HCT116 (cell line): ENCODE results near the gene CEP97. TPM values are rescaled to one million over a fixed set of nuclear protein-coding genes. Genes with fewer than 3 reads are reported as not detected.

Source experiments
- ATAC-seq: fragments of 200-7000 bp; cut with Tn5 transposase; 2 replicates; pipeline ENCODE4 v1.9.1; 2020; ENCODE audit warnings: mild to moderate bottlenecking, moderate library complexity
- BruUV-seq: library from RNA; stranded (reverse); fragments of 400-500 nt; replicated peaks from 2 replicates; lab custom pipeline; 2021; lab: Mats Ljungman, UMichigan
- CTCF ChIA-PET: fragments of 300-600 bp; sonication (Branson Sonifier 250); formaldehyde crosslinking; loops from one replicate; lab custom pipeline; 2021; ENCODE audit warnings: antibody characterized with exemption; lab: Charles Lee
- POLR2A ChIA-PET: fragments of 300-600, 350-600 bp; sonication (Branson Sonifier 250); formaldehyde crosslinking; loops from one replicate; lab custom pipeline; 2021; ENCODE audit warnings: antibody characterized with exemption; lab: Charles Lee
- RAD21 ChIA-PET, 2 experiments: fragments of 300-600 bp; sonication (Branson Sonifier 250); formaldehyde crosslinking; loops; one replicate each; lab custom pipeline; 2023; ENCODE audit warnings: low total read pairs in 2 of 2; ENCODE audit not compliant: uncharacterized antibody in 2 of 2, unreplicated experiment in 2 of 2, low non-redundant PET in 1 of 2; lab: Charles Lee
- DNase-seq: peaks from one replicate; pipeline ENCODE4 v3.0.0-alpha.2; 2010; ENCODE audit warnings: low read depth, low spot score
- H2AFZ ChIP-seq: fragments of 200-600 bp; shearing (Covaris generic), sonication (generic); 2 replicates; pipeline ENCODE4 v1.6.1; 2017; ENCODE audit warnings: low read depth, mixed run types, mixed read lengths, antibody characterized with exemption, low read length; ENCODE audit not compliant: poor library complexity, severe bottlenecking
- H3K27ac ChIP-seq: 2 replicates; pipeline ENCODE4 v1.5.1; 2012; ENCODE audit warnings: low read depth, low read length
- H3K27me3 ChIP-seq: fragments of 200-600 bp; sonication (generic); 2 replicates; pipeline ENCODE4 v1.6.1; 2016; ENCODE audit warnings: mixed run types, low read length, mixed read lengths; ENCODE audit not compliant: insufficient read depth
- H3K36me3 ChIP-seq, 2 experiments: fragments of 200-500 bp in 1 of 2; fragments of 200-600 bp in 1 of 2; sonication (Bioruptor generic) in 1 of 2; sonication (generic) in 1 of 2; 2 replicates each; pipeline versions ENCODE4 v1.5.1 to v1.6.1; 2014 to 2016; ENCODE audit warnings: low read length in 2 of 2, inconsistent platforms in 1 of 2, mixed read lengths in 1 of 2, mixed run types in 1 of 2; ENCODE audit not compliant: insufficient read depth in 2 of 2, control insufficient read depth in 1 of 2
- H3K4me1 ChIP-seq, 2 experiments: fragments of 200-600 bp in 1 of 2; sonication (generic) in 1 of 2; 2 replicates each; pipeline versions ENCODE4 v1.5.1 to v1.6.1; 2012 to 2017; ENCODE audit warnings: low read length in 2 of 2, inconsistent platforms in 1 of 2, mild to moderate bottlenecking in 1 of 2, mixed read lengths in 1 of 2, mixed run types in 1 of 2, moderate library complexity in 1 of 2; ENCODE audit not compliant: insufficient read depth in 2 of 2, control insufficient read depth in 1 of 2
- H3K4me2 ChIP-seq: fragments of 200-600 bp; sonication (generic); 2 replicates; pipeline ENCODE4 v1.6.1; 2017; ENCODE audit warnings: mixed run types, low read length, mixed read lengths
- H3K4me3 ChIP-seq, 2 experiments: fragments of 200-600 bp in 1 of 2; sonication (generic) in 1 of 2; replicated peaks in 1 of 2; 2 replicates each; pipeline ENCODE4 v1.5.1; 2011 to 2016; ENCODE audit warnings: low read length in 2 of 2, control low read depth in 1 of 2, low read depth in 1 of 2, mild to moderate bottlenecking in 1 of 2, mixed read lengths in 1 of 2, mixed run types in 1 of 2
- H3K79me2 ChIP-seq: fragments of 200-600 bp; sonication (generic); 2 replicates; pipeline ENCODE4 v1.6.1; 2017; ENCODE audit warnings: mild to moderate bottlenecking, mixed run types, low read length, moderate library complexity, mixed read lengths; ENCODE audit not compliant: insufficient read depth
- H3K9ac ChIP-seq: fragments of 200-600 bp; sonication (generic); 2 replicates; pipeline ENCODE4 v1.6.1; 2016; ENCODE audit warnings: low read length, mixed read lengths
- H3K9me2 ChIP-seq: fragments of 200-600 bp; sonication (generic), shearing (Covaris generic); 2 replicates; pipeline ENCODE4 v1.6.1; 2017; ENCODE audit warnings: mixed run types, mild to moderate bottlenecking, moderate library complexity; ENCODE audit not compliant: insufficient read depth
- H3K9me3 ChIP-seq, 2 experiments: fragments of 200-500 bp in 1 of 2; fragments of 200-600 bp in 1 of 2; sonication (Bioruptor generic) in 1 of 2; sonication (generic) in 1 of 2; 2 replicates each; pipeline ENCODE4 v1.6.1; 2014 to 2017; ENCODE audit warnings: low read length in 2 of 2, mixed read lengths in 2 of 2, inconsistent platforms in 1 of 2, low read depth in 1 of 2, mild to moderate bottlenecking in 1 of 2, mixed run types in 1 of 2, moderate library complexity in 1 of 2; ENCODE audit not compliant: control insufficient read depth in 1 of 2, insufficient read depth in 1 of 2
- H4K20me1 ChIP-seq: fragments of 200-600 bp; sonication (generic), shearing (Covaris generic); 2 replicates; pipeline ENCODE4 v1.6.1; 2017; ENCODE audit warnings: mixed run types, mild to moderate bottlenecking, moderate library complexity; ENCODE audit not compliant: insufficient read depth
- CEBPB ChIP-seq: IDR thresholded peaks from 2 replicates; pipeline ENCODE4 v1.6.1; 2012; ENCODE audit warnings: low read depth
- EZH2phosphoT487 ChIP-seq: fragments of 200-600 bp; IDR thresholded peaks from 2 replicates; pipeline ENCODE4 v1.6.1; 2018; ENCODE audit warnings: antibody characterized with exemption, borderline replicate concordance
- SP1 ChIP-seq: IDR thresholded peaks from 2 replicates; pipeline ENCODE4 v1.6.1; 2012; ENCODE audit warnings: low read depth
- ZNF274 ChIP-seq: fragments of 200-500 bp; sonication (Bioruptor generic); IDR thresholded peaks from 2 replicates; pipeline ENCODE4 v1.6.1; 2014; ENCODE audit warnings: mild to moderate bottlenecking, low read depth, low read length, inconsistent platforms
- intact Hi-C: fragments of 100-400 bp; cut with micrococcal nuclease; formaldehyde crosslinking; loops from 2 replicates; pipeline ENCODE4 v1.10.0; 2022
- total RNA-seq: library from RNA; stranded (reverse); gene quantifications from one replicate; pipeline ENCODE4 v1.2.1, GENCODE V29; 2021; ENCODE audit not compliant: unreplicated experiment
- TF ChIP-seq, protein P1 (sequence below): IDR thresholded peaks from 2 replicates; pipeline ENCODE4 v1.6.1; 2012
- TF ChIP-seq, protein P2 (sequence below): IDR thresholded peaks from 2 replicates; pipeline ENCODE4 v1.6.1; 2011; ENCODE audit warnings: mild to moderate bottlenecking, low read length, moderate library complexity; ENCODE audit not compliant: insufficient replicate concordance; ENCODE audit errors: extremely low read depth
- TF ChIP-seq, protein P3 (sequence below): IDR thresholded peaks from 2 replicates; pipeline ENCODE4 v1.6.1; 2012

Gene CEP97
- total RNA-seq, 1 experiment from 2014 or later = 15.7 TPM

DNA sequence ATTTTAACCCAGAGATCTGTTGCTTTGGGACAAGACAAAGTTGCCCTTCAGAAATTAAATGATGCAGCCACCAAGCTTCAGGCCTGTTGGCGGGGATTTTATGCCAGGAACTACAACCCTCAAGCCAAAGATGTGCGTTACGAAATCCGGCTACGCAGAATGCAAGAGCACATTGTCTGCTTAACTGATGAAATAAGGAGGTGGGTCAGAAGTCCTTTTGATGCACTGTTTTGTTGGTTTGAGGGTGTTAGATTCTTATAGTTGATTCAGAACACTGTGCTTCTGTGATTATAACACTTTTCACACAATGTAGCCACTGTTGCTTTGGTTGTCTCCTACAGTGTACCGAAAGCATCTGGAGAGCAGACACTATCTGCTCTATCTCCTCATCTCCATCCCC lies 33.8 kb downstream of the CEP97 start:
- no TSS peak for BruUV-seq
- Histone ChIP-seq H3K9me3 (no peaks in the 10 kb centered on the region), H3K27ac (no peak overlapping the region), H3K4me3 (no peak overlapping the region), H3K79me2 (no peaks in the 10 kb centered on the region), H3K4me1 (no peaks in the 10 kb centered on the region), H3K9ac (no peak overlapping the region), H3K9me2 (no peaks in the 10 kb centered on the region), H4K20me1 (no peaks in the 10 kb centered on the region), H3K4me2 (no peak overlapping the region), H3K36me3 (peaks cover 8 to 11% of the 10 kb centered on the region in 2 experiments; a peak in 3 of 4 replicates), H2AFZ (no peak overlapping the region), H3K27me3 (no peaks in the 10 kb centered on the region)
- ChIA-PET RAD21 (no interaction called here), CTCF (no interaction called here), POLR2A (no interaction called here)
- TF ChIP-seq, protein P1, sequence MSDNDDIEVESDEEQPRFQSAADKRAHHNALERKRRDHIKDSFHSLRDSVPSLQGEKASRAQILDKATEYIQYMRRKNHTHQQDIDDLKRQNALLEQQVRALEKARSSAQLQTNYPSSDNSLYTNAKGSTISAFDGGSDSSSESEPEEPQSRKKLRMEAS = no peak
- no peak for TF ChIP-seq CEBPB
- TF ChIP-seq, protein P2, sequence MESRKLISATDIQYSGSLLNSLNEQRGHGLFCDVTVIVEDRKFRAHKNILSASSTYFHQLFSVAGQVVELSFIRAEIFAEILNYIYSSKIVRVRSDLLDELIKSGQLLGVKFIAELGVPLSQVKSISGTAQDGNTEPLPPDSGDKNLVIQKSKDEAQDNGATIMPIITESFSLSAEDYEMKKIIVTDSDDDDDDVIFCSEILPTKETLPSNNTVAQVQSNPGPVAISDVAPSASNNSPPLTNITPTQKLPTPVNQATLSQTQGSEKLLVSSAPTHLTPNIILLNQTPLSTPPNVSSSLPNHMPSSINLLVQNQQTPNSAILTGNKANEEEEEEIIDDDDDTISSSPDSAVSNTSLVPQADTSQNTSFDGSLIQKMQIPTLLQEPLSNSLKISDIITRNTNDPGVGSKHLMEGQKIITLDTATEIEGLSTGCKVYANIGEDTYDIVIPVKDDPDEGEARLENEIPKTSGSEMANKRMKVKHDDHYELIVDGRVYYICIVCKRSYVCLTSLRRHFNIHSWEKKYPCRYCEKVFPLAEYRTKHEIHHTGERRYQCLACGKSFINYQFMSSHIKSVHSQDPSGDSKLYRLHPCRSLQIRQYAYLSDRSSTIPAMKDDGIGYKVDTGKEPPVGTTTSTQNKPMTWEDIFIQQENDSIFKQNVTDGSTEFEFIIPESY = no peak
- TF ChIP-seq SP1 = no peak
- TF ChIP-seq, protein P3, sequence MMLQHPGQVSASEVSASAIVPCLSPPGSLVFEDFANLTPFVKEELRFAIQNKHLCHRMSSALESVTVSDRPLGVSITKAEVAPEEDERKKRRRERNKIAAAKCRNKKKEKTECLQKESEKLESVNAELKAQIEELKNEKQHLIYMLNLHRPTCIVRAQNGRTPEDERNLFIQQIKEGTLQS = no peak
- no peak for TF ChIP-seq EZH2phosphoT487
- TF ChIP-seq ZNF274 = no peak
- DNase-seq (no peak), ATAC-seq (no peak)
- intact Hi-C loops = no loop called here
